Mesenchymal stem cell (in vitro differentiated cells and primary cell): ENCODE results near the gene SARDH.
A peak's percentile ranks its signal among the peaks of the same experiment; 100 is the strongest.

Source experiments
- DNase-seq: peaks from one replicate; pipeline ENCODE4 v3.0.0-alpha.2; 2013
- H2AFZ ChIP-seq: one replicate; pipeline ENCODE4 v1.6.1; 2013; ENCODE audit warnings: low read depth, mild to moderate bottlenecking, control low read depth, inconsistent platforms, low read length, moderate library complexity
- H2AK5ac ChIP-seq: 2 replicates; pipeline ENCODE4 v1.6.1; 2013; ENCODE audit warnings: low read length, moderate library complexity, mild to moderate bottlenecking, inconsistent platforms; ENCODE audit not compliant: severe bottlenecking
- H2BK120ac ChIP-seq: one replicate; pipeline ENCODE4 v1.6.1; 2013; ENCODE audit warnings: low read depth, mild to moderate bottlenecking, inconsistent platforms, low read length, moderate library complexity
- H2BK12ac ChIP-seq, 2 experiments: one replicate each; pipeline ENCODE4 v1.6.1; 2013; ENCODE audit warnings: inconsistent platforms in 2 of 2, low read length in 2 of 2, mild to moderate bottlenecking in 2 of 2, moderate library complexity in 2 of 2, control low read depth in 1 of 2
- H2BK15ac ChIP-seq: one replicate; pipeline ENCODE4 v1.6.1; 2013; ENCODE audit warnings: mild to moderate bottlenecking, low read depth, inconsistent platforms; ENCODE audit not compliant: poor library complexity, severe bottlenecking
- H2BK5ac ChIP-seq: 2 replicates; pipeline ENCODE4 v1.6.1; 2013; ENCODE audit warnings: low read depth, mild to moderate bottlenecking, low read length, control low read depth, inconsistent platforms; ENCODE audit not compliant: poor library complexity, severe bottlenecking
- H3K14ac ChIP-seq, 2 experiments: one replicate each; pipeline ENCODE4 v1.6.1; 2013; ENCODE audit warnings: inconsistent platforms in 2 of 2, low read length in 2 of 2, control low read depth in 1 of 2, mild to moderate bottlenecking in 1 of 2, moderate library complexity in 1 of 2
- H3K18ac ChIP-seq, 2 experiments: one replicate each; pipeline ENCODE4 v1.6.1; 2013; ENCODE audit warnings: inconsistent platforms in 2 of 2, low read length in 2 of 2, control low read depth in 1 of 2, low read depth in 1 of 2, mild to moderate bottlenecking in 1 of 2
- H3K23ac ChIP-seq, 2 experiments: one replicate each; pipeline ENCODE4 v1.6.1; 2013; ENCODE audit warnings: inconsistent platforms in 2 of 2, low read length in 2 of 2, mild to moderate bottlenecking in 2 of 2, moderate library complexity in 2 of 2, control low read depth in 1 of 2
- H3K27ac ChIP-seq: 2 replicates; pipeline ENCODE4 v1.5.1; 2013; ENCODE audit warnings: mild to moderate bottlenecking, moderate library complexity, low read length, control low read depth, inconsistent platforms; ENCODE audit not compliant: poor library complexity, severe bottlenecking
- H3K27me3 ChIP-seq, 2 experiments: 2 replicates each; pipeline versions ENCODE4 v1.6.1 to v1.7.0; 2013; ENCODE audit warnings: low read length in 2 of 2, mild to moderate bottlenecking in 2 of 2, moderate library complexity in 2 of 2, control low read depth in 1 of 2, inconsistent platforms in 1 of 2; ENCODE audit not compliant: control insufficient read depth in 1 of 2, insufficient read depth in 1 of 2
- H3K36me3 ChIP-seq, 2 experiments: 2 replicates each; pipeline versions ENCODE4 v1.6.1 to v1.7.0; 2013; ENCODE audit warnings: low read length in 2 of 2, control low read depth in 1 of 2, inconsistent platforms in 1 of 2, low read depth in 1 of 2, mild to moderate bottlenecking in 1 of 2; ENCODE audit not compliant: insufficient read depth in 2 of 2, control insufficient read depth in 1 of 2
- H3K4ac ChIP-seq, 2 experiments: one replicate each; pipeline ENCODE4 v1.6.1; 2013; ENCODE audit warnings: inconsistent platforms in 2 of 2, low read length in 2 of 2, mild to moderate bottlenecking in 2 of 2, moderate library complexity in 2 of 2, control low read depth in 1 of 2, low read depth in 1 of 2
- H3K4me1 ChIP-seq: 2 replicates; pipeline ENCODE4 v1.6.1; 2013; ENCODE audit warnings: low read depth, low read length, control low read depth; ENCODE audit not compliant: control insufficient read depth, insufficient read depth
- H3K4me2 ChIP-seq: 2 replicates; pipeline ENCODE4 v1.6.1; 2013; ENCODE audit warnings: low read length, mild to moderate bottlenecking, inconsistent platforms; ENCODE audit not compliant: poor library complexity, severe bottlenecking
- H3K4me3 ChIP-seq, 2 experiments: 2 replicates each; pipeline versions ENCODE4 v1.5.1 to v1.7.0; 2013; ENCODE audit warnings: low read length in 2 of 2, mild to moderate bottlenecking in 2 of 2, control low read depth in 1 of 2, low read depth in 1 of 2; ENCODE audit not compliant: insufficient read depth in 1 of 2
- H3K79me1 ChIP-seq: replicated peaks from 2 replicates; pipeline ENCODE4 v1.6.1; 2013; ENCODE audit warnings: mild to moderate bottlenecking, control low read depth, low read length, inconsistent platforms; ENCODE audit not compliant: poor library complexity, severe bottlenecking
- H3K9ac ChIP-seq: 2 replicates; pipeline ENCODE4 v1.7.0; 2013; ENCODE audit warnings: mild to moderate bottlenecking, low read length, moderate library complexity
- H3K9me3 ChIP-seq: 2 replicates; pipeline ENCODE4 v1.7.0; 2013; ENCODE audit warnings: mild to moderate bottlenecking, low read length; ENCODE audit not compliant: control insufficient read depth
- H4K8ac ChIP-seq: one replicate; pipeline ENCODE4 v1.6.1; 2013; ENCODE audit warnings: inconsistent platforms, mild to moderate bottlenecking, low read length, moderate library complexity
- H4K91ac ChIP-seq: one replicate; pipeline ENCODE4 v1.6.1; 2013; ENCODE audit warnings: mild to moderate bottlenecking, low read length, inconsistent platforms
- WGBS: methylation state at CpG from one replicate; pipeline ENCODE4 v1.1.7; 2013; ENCODE audit warnings: mixed read lengths; 5-methylcytosine and 5-hydroxymethylcytosine counted together

SARDH gene

DNA sequence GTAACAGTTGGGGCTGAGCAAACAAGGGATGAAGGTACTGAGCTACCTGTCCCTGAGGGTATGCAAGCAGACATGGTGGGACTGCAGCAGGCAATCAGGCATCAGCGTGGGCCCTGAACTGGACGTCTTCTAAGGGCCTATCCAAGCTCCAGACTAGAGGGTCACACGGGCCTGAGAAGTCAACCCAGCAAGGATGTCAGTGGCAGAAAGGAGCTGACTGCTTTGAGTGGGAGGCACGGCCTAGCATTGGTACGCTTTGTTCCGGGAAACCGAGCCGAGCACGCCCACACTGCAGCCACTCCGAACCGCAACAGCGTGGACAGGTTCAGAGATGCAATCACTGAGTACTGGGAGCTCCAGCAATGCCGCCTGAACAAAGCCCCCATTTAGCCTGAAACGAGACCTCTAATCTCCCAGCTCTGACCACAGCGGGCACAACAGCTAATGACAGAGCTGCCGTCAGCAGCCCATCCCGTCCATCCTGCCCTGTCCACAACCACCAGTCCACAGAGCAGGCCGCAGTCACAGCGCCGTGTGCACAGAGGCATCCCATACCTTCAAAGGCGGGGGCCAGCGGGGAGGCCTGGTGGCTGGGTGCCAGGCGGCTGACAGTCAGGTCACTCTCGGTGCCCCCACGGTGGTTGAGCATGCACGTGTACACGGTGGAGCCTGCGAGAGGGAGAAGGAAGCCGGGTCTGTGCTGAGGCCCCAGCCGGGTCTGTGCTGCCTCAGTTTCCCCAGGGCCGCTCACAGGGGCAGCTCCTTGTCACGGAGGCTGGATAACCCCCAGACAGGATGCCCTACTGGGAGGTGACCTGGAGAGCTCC is 44.2 kb downstream of the SARDH start:
- Histone ChIP-seq H3K27ac (no peak overlapping the region), H2AK5ac (no peak overlapping the region), H3K4me2 (no peak overlapping the region), H3K27me3 (peaks cover 4 to 17% of the 10 kb centered on the region in 2 experiments), H3K14ac (no peak overlapping the region), H3K4me3 (no peak overlapping the region), H2AFZ (no peak overlapping the region), H4K91ac (no peak overlapping the region), H2BK12ac (no peak overlapping the region), H2BK5ac (no peak overlapping the region), H4K8ac (no peak overlapping the region), H3K18ac (no peak overlapping the region), H3K79me1 (no peaks in the 10 kb centered on the region), H3K4me1 (peaks cover 10% of the 10 kb centered on the region), H2BK120ac (no peak overlapping the region), H3K4ac (no peak overlapping the region), H2BK15ac (no peak overlapping the region), H3K36me3 (no peaks in the 10 kb centered on the region), H3K23ac (no peak overlapping the region), H3K9me3 (no peaks in the 10 kb centered on the region), H3K9ac (no peak overlapping the region)
- 93% methylated on average over 32 of the region's 32 CpGs for WGBS
- DNase-seq, result no peak

DNA sequence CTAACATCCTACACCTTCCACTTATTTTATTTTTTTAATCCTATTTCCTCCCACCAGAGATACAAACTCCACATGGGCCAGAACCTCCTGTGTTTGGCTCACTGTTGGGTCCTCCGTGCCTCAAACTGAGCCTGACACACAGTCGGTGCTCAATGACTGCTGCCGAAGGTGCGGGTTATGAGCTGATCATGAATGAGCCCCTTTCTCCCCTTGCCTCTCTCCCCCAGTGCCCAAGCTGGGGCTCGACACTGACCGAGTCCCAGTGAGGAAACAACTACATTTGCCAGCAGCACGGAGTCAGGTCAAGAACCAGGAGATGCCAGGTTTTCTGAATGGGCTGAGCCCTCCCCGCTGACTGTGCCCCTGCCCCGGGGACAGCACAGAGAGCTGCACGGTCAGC is 45.0 kb downstream of the SARDH start:
- no peak overlapping the region for H2BK5ac ChIP-seq
- H3K14ac ChIP-seq, result no peak overlapping the region
- 96% methylated on average over 10 of the region's 10 CpGs for WGBS
- H3K4me2 ChIP-seq, result no peak overlapping the region
- H3K4me3 ChIP-seq, result no peak overlapping the region
- no peak overlapping the region for H3K27ac ChIP-seq
- H3K4ac ChIP-seq, result no peak overlapping the region
- H3K23ac ChIP-seq, result no peak overlapping the region
- no peaks in the 10 kb centered on the region for H3K36me3 ChIP-seq
- no peak overlapping the region for H2AFZ ChIP-seq
- H2BK12ac ChIP-seq, result no peak overlapping the region
- no peak for DNase-seq
- H3K9me3 ChIP-seq, result no peaks in the 10 kb centered on the region
- no peak overlapping the region for H2AK5ac ChIP-seq
- no peak overlapping the region for H3K18ac ChIP-seq
- no peak overlapping the region for H2BK15ac ChIP-seq
- H3K27me3 ChIP-seq, result peaks cover 8 to 17% of the 10 kb centered on the region in 2 experiments
- no peak overlapping the region for H4K91ac ChIP-seq
- no peak overlapping the region for H2BK120ac ChIP-seq
- H3K79me1 ChIP-seq, result no peaks in the 10 kb centered on the region
- H4K8ac ChIP-seq, result no peak overlapping the region
- no peak overlapping the region for H3K9ac ChIP-seq
- peaks cover 10% of the 10 kb centered on the region for H3K4me1 ChIP-seq

DNA sequence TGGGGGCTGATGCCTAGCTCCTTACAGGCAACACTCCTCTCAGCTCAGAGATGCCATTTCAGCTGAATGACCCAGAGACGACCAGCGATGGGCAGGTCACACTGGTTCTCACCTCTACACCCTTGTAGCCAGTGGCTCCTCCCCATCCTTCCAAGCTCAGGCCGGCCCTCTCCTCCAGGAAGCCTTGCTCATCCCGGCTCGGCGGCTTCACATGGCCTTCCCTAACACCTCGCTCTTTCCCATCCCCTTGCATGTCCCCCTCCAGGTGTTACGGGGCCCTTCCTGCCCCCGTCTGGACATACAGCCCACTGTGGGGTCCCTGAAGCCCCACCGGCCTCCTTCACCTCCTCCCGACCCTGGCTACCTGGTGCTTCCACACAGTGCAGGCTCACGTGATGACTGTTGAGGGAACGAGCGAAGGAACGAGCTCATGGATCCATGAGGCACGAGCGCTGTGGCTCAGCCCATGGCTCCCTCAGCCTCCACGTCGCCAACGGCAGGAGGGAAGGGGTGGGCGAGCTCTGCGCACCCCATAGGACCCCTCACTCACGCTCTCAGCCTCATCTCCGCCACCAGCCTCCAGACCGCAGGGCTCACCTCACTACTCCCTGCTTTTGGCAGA is 45.7 kb downstream of the SARDH start:
- H4K91ac ChIP-seq, result no peak overlapping the region
- no peak overlapping the region for H3K9ac ChIP-seq

DNA sequence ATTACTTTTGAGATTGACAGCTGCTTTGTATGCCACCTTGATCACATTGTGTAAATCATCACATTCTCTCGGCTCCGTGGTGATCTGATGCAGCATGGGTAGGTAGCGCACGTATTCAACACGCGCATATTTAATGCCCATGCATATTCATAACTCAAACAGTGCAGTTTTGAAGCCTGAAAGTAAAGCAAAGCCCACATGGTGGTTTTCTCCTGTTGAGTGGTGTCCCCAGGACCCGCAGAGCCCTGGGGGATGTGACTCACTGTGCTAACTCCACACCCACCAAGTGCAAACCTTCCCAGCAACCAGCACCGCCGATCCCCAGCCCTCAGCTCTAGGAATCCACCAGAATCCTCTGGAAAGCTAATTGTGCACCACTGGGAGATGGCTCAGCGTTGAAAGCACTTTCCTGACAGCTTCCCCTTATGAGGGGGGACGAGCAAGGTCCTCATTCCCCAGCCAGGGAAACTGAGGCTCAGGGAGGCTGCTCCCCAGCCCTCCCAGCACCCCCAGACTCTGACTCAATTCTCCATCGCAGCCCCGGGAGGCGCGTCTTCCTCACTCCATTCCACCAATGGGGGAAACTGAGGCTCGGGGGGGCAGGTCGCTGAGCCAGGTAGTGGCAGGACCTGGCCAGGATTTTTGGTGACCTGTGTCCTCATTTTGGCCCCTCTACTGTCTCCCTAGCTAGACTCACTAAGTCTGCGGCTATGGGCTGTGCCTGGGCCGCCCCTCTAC is 46.4 kb downstream of the SARDH start:
- Histone ChIP-seq H3K4me1 (peaks cover 10% of the 10 kb centered on the region), H3K14ac (peak overlapping the region in 1 of 2 experiments; percentile 19), H4K91ac (no peak overlapping the region), H3K27ac (no peak overlapping the region), H2BK15ac (no peak overlapping the region), H3K27me3 (peaks cover 8 to 17% of the 10 kb centered on the region in 2 experiments), H3K23ac (no peak overlapping the region), H3K18ac (no peak overlapping the region), H2BK5ac (no peak overlapping the region), H2AK5ac (no peak overlapping the region), H3K79me1 (no peaks in the 10 kb centered on the region), H2BK12ac (no peak overlapping the region), H3K4ac (no peak overlapping the region), H2AFZ (no peak overlapping the region), H4K8ac (no peak overlapping the region), H2BK120ac (no peak overlapping the region), H3K4me3 (no peak overlapping the region), H3K9me3 (no peaks in the 10 kb centered on the region), H3K36me3 (no peaks in the 10 kb centered on the region), H3K4me2 (no peak overlapping the region), H3K9ac (no peak overlapping the region)
- 79% methylated on average over 19 of the region's 19 CpGs for WGBS
- peak; percentile 58 for DNase-seq

More for the DNA sequence above, 45.7 kb downstream of the SARDH start:
- no peak overlapping the region for H2BK5ac ChIP-seq
- H3K23ac ChIP-seq, result no peak overlapping the region
- H3K27ac ChIP-seq, result no peak overlapping the region
- H3K4ac ChIP-seq, result no peak overlapping the region
- no peak overlapping the region for H3K14ac ChIP-seq
- no peak overlapping the region for H3K18ac ChIP-seq
- no peak overlapping the region for H2BK12ac ChIP-seq
- 95% methylated on average over 25 of the region's 25 CpGs for WGBS
- no peaks in the 10 kb centered on the region for H3K79me1 ChIP-seq
- no peaks in the 10 kb centered on the region for H3K36me3 ChIP-seq
- peaks cover 10% of the 10 kb centered on the region for H3K4me1 ChIP-seq
- H2BK15ac ChIP-seq, result no peak overlapping the region
- no peak overlapping the region for H2AFZ ChIP-seq
- no peak overlapping the region for H2AK5ac ChIP-seq
- DNase-seq, result no peak
- no peak overlapping the region for H2BK120ac ChIP-seq
- H3K27me3 ChIP-seq, result peaks cover 8 to 17% of the 10 kb centered on the region in 2 experiments
- H3K9me3 ChIP-seq, result no peaks in the 10 kb centered on the region
- no peak overlapping the region for H3K4me2 ChIP-seq
- no peak overlapping the region for H4K8ac ChIP-seq
- H3K4me3 ChIP-seq, result no peak overlapping the region
